H1 (cell line): ENCODE data around the gene CLEC18B. TPM values are rescaled to one million over a fixed set of nuclear protein-coding genes. Genes with fewer than 3 reads are reported as not detected.

Source experiments
- ATF3 ChIP-seq: IDR thresholded peaks from 2 replicates; pipeline ENCODE4 v1.6.1; 2011; ENCODE audit warnings: low read depth, mild to moderate bottlenecking, low read length; ENCODE audit not compliant: insufficient read depth
- CBX8 ChIP-seq: fragments of 300-800, 300-1000 bp; sonication (generic); IDR thresholded peaks from 2 replicates; pipeline ENCODE4 v1.7.1; 2016; ENCODE audit warnings: low read depth, low read length, borderline replicate concordance
- CHD7 ChIP-seq: fragments of 300-600 bp; sonication (generic); IDR thresholded peaks from 2 replicates; pipeline ENCODE4 v1.7.1; 2012; ENCODE audit warnings: low read length, moderate library complexity, mild to moderate bottlenecking, inconsistent platforms; ENCODE audit not compliant: insufficient replicate concordance
- GABPA ChIP-seq: IDR thresholded peaks from 2 replicates; pipeline ENCODE4 v1.6.1; 2011; ENCODE audit warnings: mild to moderate bottlenecking, low read length, moderate library complexity, borderline replicate concordance; ENCODE audit not compliant: insufficient read depth
- POLR2A ChIP-seq, 2 experiments: IDR thresholded peaks; 1 replicate in 1 of 2; 2 replicates in 1 of 2; pipeline ENCODE4 v1.6.1; 2011; ENCODE audit warnings: low read depth in 2 of 2, low read length in 2 of 2, mild to moderate bottlenecking in 2 of 2; ENCODE audit errors: control extremely low read depth in 1 of 2
- SIX5 ChIP-seq: IDR thresholded peaks from 2 replicates; pipeline ENCODE4 v1.6.1; 2011; ENCODE audit warnings: mild to moderate bottlenecking, low read depth, low read length
- SUZ12 ChIP-seq: fragments of 200-600 bp; sonication (generic); IDR thresholded peaks from 2 replicates; pipeline ENCODE4 v1.6.1; 2012; ENCODE audit warnings: mild to moderate bottlenecking, inconsistent platforms, low read length, moderate library complexity, mixed read lengths
- USF2 ChIP-seq: IDR thresholded peaks from 2 replicates; pipeline ENCODE4 v1.6.1; 2011; ENCODE audit warnings: low read length, improper control_type of control experiment
- YY1 ChIP-seq: IDR thresholded peaks from 2 replicates; pipeline ENCODE4 v1.6.1; 2011; ENCODE audit warnings: low read depth, mild to moderate bottlenecking, low read length
- polyA plus RNA-seq, 7 experiments: library from polyadenylated mRNA; depleted of rRNA in 3 of 7; stranded (reverse) in 5 of 7; unstranded in 2 of 7; fragments of >200 nt in 5 of 7; fragments of 200-250 nt in 2 of 7; gene quantifications; 1 replicate in 5 of 7; 2 replicates in 1 of 7; 4 replicates in 1 of 7; pipeline versions ENCODE4 v1.2.1 to v1.2.3, GENCODE V29; 2011 to 2013; ENCODE audit warnings: missing spikeins in 2 of 7, mixed read lengths in 2 of 7
- total RNA-seq: library from RNA; stranded (reverse); fragmentation: NEBNext Ultra II Directional; extraction: Animal tissue kit (Norgen Biotek cat#: 25700); gene quantifications from 2 replicates; pipeline ENCODE4 v1.2.1, GENCODE V29; 2021

The CLEC18B gene
- total and polyA plus RNA-seq, 2 of the 8 experiments (the other 6 are each of a cell fraction or from before 2014, with no cell fraction given), result 0.11 TPM; not detected in 1

DNA sequence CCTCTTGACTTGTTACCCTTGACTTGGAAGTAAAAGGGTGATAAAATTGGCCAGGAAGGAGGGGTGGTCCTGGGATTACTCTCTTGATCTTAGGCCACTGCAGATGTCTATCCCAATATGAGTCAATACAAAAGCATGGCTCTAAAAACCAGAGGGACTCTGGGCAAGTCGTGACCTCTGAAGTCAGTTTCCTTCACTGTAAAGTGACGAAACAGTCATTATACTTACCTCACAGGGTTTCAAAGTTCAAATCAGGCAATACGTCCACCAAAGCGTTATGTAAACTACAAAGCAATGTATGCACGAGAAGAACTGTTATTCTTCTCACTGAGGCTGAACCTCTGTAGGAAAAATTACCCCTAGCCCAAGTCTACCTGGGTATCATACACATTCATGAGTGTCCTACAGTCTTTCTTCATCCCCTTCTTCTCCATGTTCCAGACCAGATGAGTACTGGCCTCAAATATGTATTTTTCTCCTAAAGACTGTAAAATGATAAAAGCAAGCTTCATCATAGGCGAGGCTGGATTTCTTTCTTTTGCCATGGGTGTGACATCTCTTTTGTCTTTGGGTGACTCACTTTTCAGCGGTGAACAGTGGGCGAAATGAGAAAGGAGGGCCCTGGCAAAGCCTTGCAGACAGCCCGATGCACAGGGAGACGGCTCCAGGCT, 34.5 kb upstream of the CLEC18B start (continued):
- TF ChIP-seq CHD7 (no peak), USF2 (no peak), SUZ12 (no peak), YY1 (no peak), CBX8 (no peak), POLR2A (IDR thresholded peaks at IDR 0.05; ENCODE audit: control extremely low read depth in 1 of 2, low read depth in 2 of 2, low read length in 2 of 2) (no peak), GABPA (no peak), ATF3 (no peak), SIX5 (no peak)
